ENCODE measurements around the gene KDM7A.

Gene KDM7A

GRCh38 chr7:140081774-140082425 lies 94.9 kb downstream of the KDM7A start:
- DNase-seq = no peak

GRCh38 chr7:140080919-140081318 lies 95.9 kb downstream of the KDM7A start:
- no peak for DNase-seq

- no peak for DNase-seq
These were observed 97.7 kb downstream of the KDM7A start for GRCh38 chr7:140079121-140079536.

- no peak for DNase-seq
These were observed 98.4 kb downstream of the KDM7A start for GRCh38 chr7:140078392-140078791.

- no peak for DNase-seq
These were observed 102.0 kb downstream of the KDM7A start for GRCh38 chr7:140074780-140075179.

GRCh38 chr7:140070546-140070945 lies 106.2 kb downstream of the KDM7A start:
- no peak for DNase-seq

- DNase-seq = no peak
These were observed 107.4 kb downstream of the KDM7A start for GRCh38 chr7:140069298-140069949.

- DNase-seq = no peak
These were observed 108.8 kb downstream of the KDM7A start for GRCh38 chr7:140068033-140068432.

GRCh38 chr7:140067052-140067451 lies 109.7 kb downstream of the KDM7A start:
- no peak for DNase-seq

- peak; percentile 39 for DNase-seq
These were observed 114.1 kb downstream of the KDM7A start, which contains the start of gene PARP12 for GRCh38 chr7:140062528-140063299. Gene PARP12, minus strand, starts transcription at chr7:140062951. Its CDS starts 104 bp downstream, at chr7:140062847.

GRCh38 chr7:140062118-140062527 lies 114.7 kb downstream of the KDM7A start:
- DNase-seq = no peak

GRCh38 chr7:140061607-140061930 lies 115.2 kb downstream of the KDM7A start:
- DNase-seq = no peak

- DNase-seq = peak; percentile 30
These were observed 115.8 kb downstream of the KDM7A start for GRCh38 chr7:140060788-140061606.

GRCh38 chr7:140060243-140060630 lies 116.5 kb downstream of the KDM7A start:
- no peak for DNase-seq

- DNase-seq = no peak
These were observed 117.2 kb downstream of the KDM7A start for GRCh38 chr7:140059273-140060242.

- no peak for DNase-seq
These were observed 118.3 kb downstream of the KDM7A start for GRCh38 chr7:140058517-140058916.

GRCh38 chr7:140057143-140057535 lies 119.6 kb downstream of the KDM7A start:
- no peak for DNase-seq

GRCh38 chr7:140056431-140057142 lies 120.2 kb downstream of the KDM7A start:
- DNase-seq = no peak

GRCh38 chr7:140055833-140056232 lies 121.0 kb downstream of the KDM7A start:
- DNase-seq = no peak

GRCh38 chr7:140054751-140055150 lies 122.0 kb downstream of the KDM7A start:
- no peak for DNase-seq
